ENCODE data around the gene CNIH4. TPM values are rescaled to one million over a fixed set of nuclear protein-coding genes. Genes with fewer than 3 reads are reported as not detected.
"Not testable (repeated sequence)": the region's sequence is repeated elsewhere in the genome, so short reads cannot be mapped to it uniquely, and the experiment has no call there.

CNIH4 gene
- total and polyA plus RNA-seq, 4 donors, result 27.8 to 146 (median 113) TPM

DNA sequence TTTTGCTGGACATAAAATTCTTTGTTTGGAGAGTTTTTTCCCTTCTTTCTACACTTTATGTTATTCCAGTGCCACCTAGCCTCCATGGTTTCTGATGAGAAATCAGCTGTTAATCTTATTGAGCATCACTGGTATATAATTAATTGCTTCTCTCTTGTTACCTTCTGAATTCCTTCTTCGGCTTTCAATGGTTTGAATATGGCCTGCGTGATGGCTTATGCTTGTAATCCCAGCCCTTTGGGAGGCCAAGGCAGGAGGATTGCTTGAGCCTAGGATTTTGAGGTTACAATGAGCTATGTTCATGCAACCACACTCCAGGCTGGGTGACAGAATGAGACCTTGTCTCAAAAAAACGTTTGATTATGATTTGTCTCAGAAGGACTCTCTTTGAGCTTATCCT, 13.0 kb upstream of the CNIH4 start:
- ATAC-seq (ENCODE audit: insufficient read depth, low FRiP score) (no peak), DNase-seq (no peak)
- Histone ChIP-seq H3K27me3 (ENCODE audit: control insufficient read depth in 3 of 3, insufficient read depth in 3 of 3, low read length in 2 of 3) (peaks cover 0 to 3% (median 0%) of the 10 kb centered on the region in 3 donors), H3K9me3 (ENCODE audit: control insufficient read depth in 4 of 4, insufficient read depth in 3 of 4, low read length in 3 of 4) (peaks cover 0 to 6% (median 4%) of the 10 kb centered on the region in 4 donors), H3K36me3 (ENCODE audit: control insufficient read depth in 4 of 4, insufficient read depth in 4 of 4, low read length in 4 of 4) (no peaks in the 10 kb centered on the region), H3K9ac (ENCODE audit: insufficient read depth in 1 of 2, low read length in 2 of 2) (no peak overlapping the region), H3K27ac (ENCODE audit: low read depth in 1 of 2, low read length in 1 of 2) (no peak overlapping the region), H3K4me1 (ENCODE audit: control insufficient read depth in 5 of 5, insufficient read depth in 5 of 5, low read length in 5 of 5) (peaks cover 0 to 5% (median 0%) of the 10 kb centered on the region in 5 donors), H3K4me3 (no peak overlapping the region)
- WGBS, 2 donors, result 56 to 59% methylated on average over 3 of the region's 3 CpGs
- TF ChIP-seq, protein P1, sequence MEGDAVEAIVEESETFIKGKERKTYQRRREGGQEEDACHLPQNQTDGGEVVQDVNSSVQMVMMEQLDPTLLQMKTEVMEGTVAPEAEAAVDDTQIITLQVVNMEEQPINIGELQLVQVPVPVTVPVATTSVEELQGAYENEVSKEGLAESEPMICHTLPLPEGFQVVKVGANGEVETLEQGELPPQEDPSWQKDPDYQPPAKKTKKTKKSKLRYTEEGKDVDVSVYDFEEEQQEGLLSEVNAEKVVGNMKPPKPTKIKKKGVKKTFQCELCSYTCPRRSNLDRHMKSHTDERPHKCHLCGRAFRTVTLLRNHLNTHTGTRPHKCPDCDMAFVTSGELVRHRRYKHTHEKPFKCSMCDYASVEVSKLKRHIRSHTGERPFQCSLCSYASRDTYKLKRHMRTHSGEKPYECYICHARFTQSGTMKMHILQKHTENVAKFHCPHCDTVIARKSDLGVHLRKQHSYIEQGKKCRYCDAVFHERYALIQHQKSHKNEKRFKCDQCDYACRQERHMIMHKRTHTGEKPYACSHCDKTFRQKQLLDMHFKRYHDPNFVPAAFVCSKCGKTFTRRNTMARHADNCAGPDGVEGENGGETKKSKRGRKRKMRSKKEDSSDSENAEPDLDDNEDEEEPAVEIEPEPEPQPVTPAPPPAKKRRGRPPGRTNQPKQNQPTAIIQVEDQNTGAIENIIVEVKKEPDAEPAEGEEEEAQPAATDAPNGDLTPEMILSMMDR (IDR thresholded peaks at IDR 0.05; ENCODE audit: control extremely low read depth, extremely low read depth), result no peak

DNA sequence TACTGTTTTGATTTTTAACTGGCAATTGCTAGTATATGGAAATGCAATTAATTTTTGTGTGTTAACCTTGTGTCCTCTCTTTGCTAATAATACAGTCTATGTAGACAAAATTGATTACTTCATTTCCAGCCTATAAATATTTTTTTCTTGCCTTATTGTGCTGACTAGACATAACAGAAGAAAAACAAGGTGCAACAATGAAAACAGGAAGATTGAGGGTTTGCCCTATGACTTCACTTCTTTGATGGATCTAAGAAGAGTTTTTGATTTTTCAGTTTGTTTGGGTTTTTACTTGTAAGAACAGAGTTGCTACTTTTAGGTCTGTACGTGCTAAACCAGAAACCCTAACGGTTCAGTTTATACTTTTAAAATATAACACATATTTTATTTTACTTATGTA, 8.5 kb upstream of the CNIH4 start:
- ATAC-seq (ENCODE audit: insufficient read depth, low FRiP score) (no peak), DNase-seq (no peak)
- peaks cover 0 to 6% (median 4%) of the 10 kb centered on the region in 4 donors for H3K9me3 ChIP-seq (ENCODE audit: control insufficient read depth in 4 of 4, insufficient read depth in 3 of 4, low read length in 3 of 4)
- no peaks in the 10 kb centered on the region for H3K4me1 ChIP-seq (ENCODE audit: control insufficient read depth in 5 of 5, insufficient read depth in 5 of 5, low read length in 5 of 5)
- 68 to 80% methylated on average over 2 of the region's 2 CpGs for WGBS, 2 donors
- no peak overlapping the region for H3K4me3 ChIP-seq
- H3K36me3 ChIP-seq (ENCODE audit: control insufficient read depth in 4 of 4, insufficient read depth in 4 of 4, low read length in 4 of 4), result no peaks in the 10 kb centered on the region
- no peak overlapping the region for H3K27ac ChIP-seq (ENCODE audit: low read depth in 1 of 2, low read length in 1 of 2)
- H3K27me3 ChIP-seq (ENCODE audit: control insufficient read depth in 3 of 3, insufficient read depth in 3 of 3, low read length in 2 of 3), result no peaks in the 10 kb centered on the region
- no peak overlapping the region for H3K9ac ChIP-seq (ENCODE audit: insufficient read depth in 1 of 2, low read length in 2 of 2)
- TF ChIP-seq, protein P1 (IDR thresholded peaks at IDR 0.05; ENCODE audit: control extremely low read depth, extremely low read depth), result no peak

DNA sequence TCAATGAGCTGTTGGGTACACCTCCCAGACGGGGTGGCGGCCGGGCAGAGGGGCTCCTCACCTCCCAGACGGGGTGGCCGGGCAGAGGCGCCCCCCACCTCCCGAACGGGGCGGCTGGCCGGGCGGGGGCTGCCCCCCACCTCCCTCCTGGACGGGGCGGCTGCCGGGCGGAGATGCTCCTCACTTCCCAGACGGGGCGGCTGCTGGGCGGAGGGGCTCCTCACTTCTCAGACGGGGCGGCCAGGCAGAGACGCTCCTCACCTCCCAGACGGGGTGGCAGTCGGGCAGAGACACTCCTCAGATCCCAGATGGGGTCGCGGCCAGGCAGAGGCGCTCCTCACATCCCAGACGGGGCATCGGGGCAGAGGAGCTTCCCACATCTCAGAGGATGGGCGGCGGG, 7.0 kb upstream of the CNIH4 start:
- WGBS, 2 donors, result 91 to 94% methylated on average over 27 to 30 of the region's 30 CpGs
- H3K9me3 ChIP-seq (ENCODE audit: control insufficient read depth in 4 of 4, insufficient read depth in 3 of 4, low read length in 3 of 4); ATAC-seq (ENCODE audit: insufficient read depth, low FRiP score); H3K27ac ChIP-seq (ENCODE audit: low read depth in 1 of 2, low read length in 1 of 2); H3K4me3 ChIP-seq; H3K27me3 ChIP-seq (ENCODE audit: control insufficient read depth in 3 of 3, insufficient read depth in 3 of 3, low read length in 2 of 3); H3K36me3 ChIP-seq (ENCODE audit: control insufficient read depth in 4 of 4, insufficient read depth in 4 of 4, low read length in 4 of 4); DNase-seq; H3K9ac ChIP-seq (ENCODE audit: insufficient read depth in 1 of 2, low read length in 2 of 2); H3K4me1 ChIP-seq (ENCODE audit: control insufficient read depth in 5 of 5, insufficient read depth in 5 of 5, low read length in 5 of 5): not testable (repeated sequence)

DNA sequence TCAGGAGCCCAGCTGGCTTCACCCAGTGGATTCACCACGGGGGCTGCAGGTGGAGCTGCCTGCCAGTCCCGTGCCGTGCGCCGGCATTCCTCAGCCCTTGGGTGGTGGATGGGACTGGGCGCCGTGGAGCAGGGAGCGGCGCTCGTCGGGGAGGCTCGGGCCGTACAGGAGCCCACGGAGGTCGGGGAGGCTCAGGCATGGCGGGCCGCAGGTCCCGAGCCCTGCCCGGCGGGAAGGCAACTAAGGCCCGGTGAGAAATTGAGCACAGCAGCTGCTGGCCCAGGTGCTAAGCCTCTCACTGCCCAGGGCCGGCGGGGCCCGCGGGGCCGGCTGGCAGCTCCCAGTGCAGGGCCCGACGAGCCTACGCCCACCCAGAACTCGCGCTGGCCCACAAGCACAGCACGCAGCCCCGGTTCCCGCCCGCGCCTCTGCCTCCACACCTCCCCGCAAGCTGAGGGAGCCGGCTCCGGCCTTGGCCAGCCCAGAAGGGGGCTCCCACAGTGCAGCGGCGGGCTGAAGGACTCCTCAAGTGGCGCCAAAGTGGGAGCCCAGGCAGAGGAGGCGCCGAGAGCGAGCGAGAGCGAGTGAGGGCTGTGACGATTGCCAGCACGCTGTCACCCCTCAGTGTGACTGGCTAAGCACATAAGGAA, 4.1 kb upstream of the CNIH4 start:
- 95 to 96% methylated on average over 43 to 49 of the region's 49 CpGs for WGBS, 2 donors
- H3K9me3 ChIP-seq (ENCODE audit: control insufficient read depth in 4 of 4, insufficient read depth in 3 of 4, low read length in 3 of 4); H3K4me1 ChIP-seq (ENCODE audit: control insufficient read depth in 5 of 5, insufficient read depth in 5 of 5, low read length in 5 of 5); H3K27ac ChIP-seq (ENCODE audit: low read depth in 1 of 2, low read length in 1 of 2); H3K27me3 ChIP-seq (ENCODE audit: control insufficient read depth in 3 of 3, insufficient read depth in 3 of 3, low read length in 2 of 3); ATAC-seq (ENCODE audit: insufficient read depth, low FRiP score); H3K36me3 ChIP-seq (ENCODE audit: control insufficient read depth in 4 of 4, insufficient read depth in 4 of 4, low read length in 4 of 4); H3K4me3 ChIP-seq; DNase-seq; H3K9ac ChIP-seq (ENCODE audit: insufficient read depth in 1 of 2, low read length in 2 of 2): not testable (repeated sequence)

All from lung (tissue), 12 donors.